DOHH2 (cell line): ENCODE results near the gene SPCS1.

ENCODE experiments used
- H3F3A ChIP-seq: fragments of 200-600 bp; sonication (generic), shearing (Covaris generic); 2 replicates; pipeline ENCODE4 v1.6.0; 2016; ENCODE audit warnings: antibody characterized with exemption, mild to moderate bottlenecking; ENCODE audit not compliant: control insufficient read depth, insufficient read depth
- H3K27ac ChIP-seq: fragments of 200-600 bp; sonication (generic); 2 replicates; pipeline ENCODE4 v1.5.1; 2014; ENCODE audit warnings: low read depth, mild to moderate bottlenecking, low read length, moderate library complexity
- H3K27me3 ChIP-seq: fragments of 200-600 bp; sonication (generic); 2 replicates; pipeline ENCODE4 v1.6.1; 2014; ENCODE audit warnings: mild to moderate bottlenecking, low read length, mixed read lengths; ENCODE audit not compliant: control insufficient read depth
- H3K36me3 ChIP-seq: fragments of 200-600 bp; sonication (generic); 2 replicates; pipeline ENCODE4 v1.6.1; 2014; ENCODE audit warnings: mild to moderate bottlenecking, low read length, moderate library complexity, mixed read lengths; ENCODE audit not compliant: control insufficient read depth
- H3K4me1 ChIP-seq: fragments of 200-600 bp; sonication (generic); 2 replicates; pipeline ENCODE4 v1.6.1; 2014; ENCODE audit warnings: mild to moderate bottlenecking, low read length, mixed read lengths; ENCODE audit not compliant: control insufficient read depth
- H3K4me2 ChIP-seq: fragments of 200-600 bp; sonication (generic); 2 replicates; pipeline ENCODE4 v1.6.0; 2014; ENCODE audit warnings: mild to moderate bottlenecking, low read length, moderate library complexity
- H3K4me3 ChIP-seq: fragments of 200-600 bp; sonication (generic); 2 replicates; pipeline ENCODE4 v1.5.1; 2014; ENCODE audit warnings: mild to moderate bottlenecking, low read length, mixed read lengths
- H3K79me2 ChIP-seq: fragments of 200-600 bp; sonication (generic); 2 replicates; pipeline ENCODE4 v1.6.1; 2014; ENCODE audit warnings: mild to moderate bottlenecking, low read length, mixed read lengths; ENCODE audit not compliant: control insufficient read depth
- H3K9me2 ChIP-seq: fragments of 200-600 bp; sonication (generic); replicated peaks from 2 replicates; pipeline ENCODE4 v1.6.1; 2014; ENCODE audit warnings: mild to moderate bottlenecking, low read length, mixed read lengths; ENCODE audit not compliant: control insufficient read depth
- H3K9me3 ChIP-seq: fragments of 200-600 bp; sonication (generic); 2 replicates; pipeline ENCODE4 v1.6.1; 2014; ENCODE audit warnings: antibody characterized with exemption, low read length, mixed read lengths; ENCODE audit not compliant: control insufficient read depth, insufficient read depth
- H4K20me1 ChIP-seq: fragments of 200-600 bp; sonication (generic); 2 replicates; pipeline ENCODE4 v1.6.0; 2014; ENCODE audit warnings: low read depth, mild to moderate bottlenecking, antibody characterized with exemption, low read length, moderate library complexity; ENCODE audit not compliant: control insufficient read depth, insufficient read depth
- EZH2phosphoT487 ChIP-seq: fragments of 200-600 bp; sonication (generic); IDR thresholded peaks from 2 replicates; pipeline ENCODE4 v1.6.1; 2017; ENCODE audit warnings: borderline replicate concordance, mild to moderate bottlenecking, antibody characterized with exemption, low read length, moderate library complexity, mixed read lengths
- TF ChIP-seq, protein P1 (sequence below): fragments of 200-600 bp; sonication (generic); IDR thresholded peaks from one replicate; pipeline ENCODE4 v1.5.1; 2014; ENCODE audit warnings: antibody characterized with exemption, mild to moderate bottlenecking, low read depth, low read length; ENCODE audit not compliant: poor library complexity, severe bottlenecking

SPCS1 gene

DNA sequence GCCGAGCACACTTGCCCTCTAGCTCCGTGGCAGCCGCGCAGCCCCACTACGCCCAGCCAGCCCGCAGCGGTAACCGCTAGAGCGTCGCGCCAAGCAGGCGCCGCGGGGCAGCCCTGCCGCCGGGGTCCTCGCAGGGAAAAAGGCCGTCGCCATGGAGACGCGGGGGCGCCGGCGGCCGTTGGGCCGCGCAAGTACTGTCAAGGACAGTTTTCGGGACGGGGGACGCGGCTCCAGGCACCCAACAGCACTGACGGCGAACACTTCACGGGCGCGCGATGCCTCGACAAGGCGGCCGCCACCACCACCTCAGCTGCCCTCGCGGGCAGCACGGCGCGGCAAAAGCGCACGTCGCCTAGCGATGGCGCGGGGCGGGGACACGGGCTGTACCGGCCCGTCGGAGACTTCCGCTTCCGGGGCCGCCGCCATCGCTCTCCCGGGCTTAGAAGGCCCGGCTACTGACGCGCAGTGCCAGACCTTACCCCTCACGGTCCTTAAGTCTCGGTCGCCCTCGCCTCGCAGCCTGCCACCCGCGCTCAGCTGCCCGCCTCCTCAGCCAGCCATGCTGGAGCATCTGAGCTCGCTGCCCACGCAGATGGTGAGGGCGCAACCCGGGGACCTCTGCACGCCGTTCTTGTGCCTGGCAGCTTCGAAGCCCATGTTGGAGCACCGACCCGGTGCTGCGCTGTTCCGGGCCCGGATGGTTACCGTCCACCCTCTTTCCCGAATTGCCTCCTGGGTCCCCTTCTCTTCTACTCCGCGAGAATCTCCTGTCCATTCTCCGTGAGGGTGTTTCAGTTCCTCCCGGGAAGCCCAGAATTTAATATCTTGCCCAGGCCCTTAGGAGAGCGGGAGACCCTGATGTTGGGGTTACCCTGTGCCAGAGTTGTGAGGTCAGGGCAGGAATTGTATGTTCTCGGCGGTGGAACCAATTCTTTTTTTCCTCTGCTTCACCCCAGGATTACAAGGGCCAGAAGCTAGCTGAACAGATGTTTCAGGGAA lies at the start of gene SPCS1, which contains the start of gene GLT8D1:
SPCS1 (plus strand) TSS at position 419 of the 999 bp plus-strand sequence; CDS start at position 560, 141 bp downstream.
GLT8D1 (minus strand) TSS at position 104 of the 999 bp plus-strand sequence. CDS start 5,331 bp downstream, outside the sequence.
- peaks cover 64% of the 10 kb centered on the region for H3K79me2 ChIP-seq
- peaks cover 44% of the 10 kb centered on the region for H3K4me1 ChIP-seq

DNA sequence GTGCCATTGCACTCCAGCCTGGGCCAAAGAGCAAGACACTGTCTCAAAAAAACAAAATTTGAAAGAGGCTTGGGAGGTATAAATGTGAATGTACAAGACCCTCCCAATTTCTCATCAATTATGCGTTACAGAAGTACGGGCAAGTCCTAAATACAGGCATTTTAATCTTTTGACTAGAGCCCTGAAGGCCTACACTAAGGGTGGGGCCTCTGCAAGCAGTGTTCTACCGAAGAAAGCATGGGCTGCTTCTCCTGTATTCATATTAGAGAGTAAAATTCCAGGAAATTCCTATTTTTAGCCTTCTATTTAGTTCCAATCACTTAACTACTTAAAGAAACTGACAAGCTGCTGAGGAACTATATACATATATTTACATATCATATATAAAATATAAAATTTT lies 45.9 kb upstream of the SPCS1 start:
- Histone ChIP-seq H4K20me1 (no peaks in the 10 kb centered on the region), H3K4me1 (no peaks in the 10 kb centered on the region), H3K9me3 (no peaks in the 10 kb centered on the region), H3K4me3 (no peak overlapping the region), H3K36me3 (peaks cover 74% of the 10 kb centered on the region), H3F3A (no peaks in the 10 kb centered on the region), H3K27ac (no peak overlapping the region), H3K4me2 (no peak overlapping the region), H3K79me2 (peaks cover 5% of the 10 kb centered on the region; the same call in 1 of the 2 replicates), H3K27me3 (no peaks in the 10 kb centered on the region), H3K9me2 (no peaks in the 10 kb centered on the region)
- TF ChIP-seq EZH2phosphoT487, result no peak
- TF ChIP-seq, protein P1, sequence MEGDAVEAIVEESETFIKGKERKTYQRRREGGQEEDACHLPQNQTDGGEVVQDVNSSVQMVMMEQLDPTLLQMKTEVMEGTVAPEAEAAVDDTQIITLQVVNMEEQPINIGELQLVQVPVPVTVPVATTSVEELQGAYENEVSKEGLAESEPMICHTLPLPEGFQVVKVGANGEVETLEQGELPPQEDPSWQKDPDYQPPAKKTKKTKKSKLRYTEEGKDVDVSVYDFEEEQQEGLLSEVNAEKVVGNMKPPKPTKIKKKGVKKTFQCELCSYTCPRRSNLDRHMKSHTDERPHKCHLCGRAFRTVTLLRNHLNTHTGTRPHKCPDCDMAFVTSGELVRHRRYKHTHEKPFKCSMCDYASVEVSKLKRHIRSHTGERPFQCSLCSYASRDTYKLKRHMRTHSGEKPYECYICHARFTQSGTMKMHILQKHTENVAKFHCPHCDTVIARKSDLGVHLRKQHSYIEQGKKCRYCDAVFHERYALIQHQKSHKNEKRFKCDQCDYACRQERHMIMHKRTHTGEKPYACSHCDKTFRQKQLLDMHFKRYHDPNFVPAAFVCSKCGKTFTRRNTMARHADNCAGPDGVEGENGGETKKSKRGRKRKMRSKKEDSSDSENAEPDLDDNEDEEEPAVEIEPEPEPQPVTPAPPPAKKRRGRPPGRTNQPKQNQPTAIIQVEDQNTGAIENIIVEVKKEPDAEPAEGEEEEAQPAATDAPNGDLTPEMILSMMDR, result no peak

More for the DNA sequence above, at the start of gene SPCS1, which contains the start of gene GLT8D1:
- Histone ChIP-seq H3K4me2 (peak within 1 kb of the TSS; percentile 98), H3K36me3 (peaks cover 30% of the 10 kb centered on the region), H3K9me3 (no peaks in the 10 kb centered on the region), H3K27me3 (no peaks in the 10 kb centered on the region), H3F3A (peaks cover 20% of the 10 kb centered on the region), H3K27ac (peak within 1 kb of the TSS; percentile 64), H3K4me3 (peak within 1 kb of the TSS; percentile 97), H4K20me1 (no peaks in the 10 kb centered on the region), H3K9me2 (no peaks in the 10 kb centered on the region)
- no peak for TF ChIP-seq EZH2phosphoT487
- TF ChIP-seq, protein P1, result no peak

DNA sequence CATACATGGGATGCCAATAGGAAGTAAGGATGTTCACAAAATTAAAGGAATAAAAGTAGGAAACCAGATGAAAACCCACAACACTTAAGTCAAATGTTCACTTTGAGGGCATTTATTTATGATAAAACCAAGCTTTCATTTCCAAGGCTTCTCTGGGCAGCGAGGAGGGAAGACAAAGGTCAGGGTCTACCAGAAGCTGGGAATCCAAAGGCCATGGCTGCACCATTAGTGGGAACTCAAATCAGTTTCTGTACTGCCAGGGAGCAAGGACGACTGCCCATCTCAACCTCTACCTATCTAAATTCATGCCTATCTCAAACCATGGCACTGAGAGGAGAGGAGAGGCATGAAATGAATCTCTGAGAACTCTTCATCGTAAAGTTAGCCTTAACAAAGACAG lies 42.8 kb upstream of the SPCS1 start:
- no peak overlapping the region for H3K4me3 ChIP-seq
- H3K27ac ChIP-seq, result no peak overlapping the region
- H3K4me1 ChIP-seq, result no peaks in the 10 kb centered on the region
- no peaks in the 10 kb centered on the region for H3K27me3 ChIP-seq
- no peaks in the 10 kb centered on the region for H4K20me1 ChIP-seq
- H3F3A ChIP-seq, result no peaks in the 10 kb centered on the region
- no peaks in the 10 kb centered on the region for H3K9me2 ChIP-seq
- peaks cover 72% of the 10 kb centered on the region for H3K36me3 ChIP-seq
- H3K79me2 ChIP-seq, result peaks cover 5% of the 10 kb centered on the region; the same call in 1 of the 2 replicates
- no peak overlapping the region for H3K4me2 ChIP-seq
- no peaks in the 10 kb centered on the region for H3K9me3 ChIP-seq
- TF ChIP-seq EZH2phosphoT487, result no peak
- TF ChIP-seq, protein P1, result no peak
